Activated T-cell treated with anti-CD3 and anti-CD28 coated beads, Interleukin-2, amount 50 U/mL, for 4 hours (primary cell): ENCODE data around the gene YWHAE. TPM values are rescaled to one million over a fixed set of nuclear protein-coding genes. Genes with fewer than 3 reads are reported as not detected.
"Not testable (repeated sequence)": the region's sequence is repeated elsewhere in the genome, so short reads cannot be mapped to it uniquely, and the experiment has no call there.

ENCODE experiments used
- ATAC-seq, 2 donors: fragments of 200-7000 bp; cut with Tn5 transposase; one replicate each; pipeline ENCODE4 v1.10.0; 2021
- DNase-seq: peaks from one replicate; pipeline ENCODE4 v3.0.0-alpha.2; 2020
- H3K27me3 Mint-ChIP-seq: one replicate; pipeline ENCODE4 v1.8.0; 2021; ENCODE audit warnings: low read depth, mixed read lengths
- H3K36me3 Mint-ChIP-seq: one replicate; pipeline ENCODE4 v1.8.0; 2022; ENCODE audit warnings: mixed read lengths; ENCODE audit not compliant: insufficient read depth
- H3K4me1 Mint-ChIP-seq: one replicate; pipeline ENCODE4 v1.8.0; 2021; ENCODE audit warnings: low read depth, mixed read lengths
- H3K4me3 Mint-ChIP-seq: one replicate; pipeline ENCODE4 v1.8.0; 2021; ENCODE audit warnings: mild to moderate bottlenecking, moderate library complexity, mixed read lengths
- H3K9me3 Mint-ChIP-seq: one replicate; pipeline ENCODE4 v1.8.0; 2021; ENCODE audit warnings: mixed read lengths
- total RNA-seq, 3 donors: library from RNA; stranded (reverse); gene quantifications; one replicate each; pipeline ENCODE4 v1.2.1, GENCODE V29; 2021

Gene YWHAE
- total RNA-seq, 3 donors from 2014 or later: 470 to 529 (median 478) TPM

GRCh38 chr17:1421470-1421869 is 21.4 kb upstream of the YWHAE start:
- no peaks in the 10 kb centered on the region for H3K27me3 Mint-ChIP-seq
- H3K4me1 Mint-ChIP-seq: peaks cover 12% of the 10 kb centered on the region
- DNase-seq (no peak), ATAC-seq (no peak)
- no peaks in the 10 kb centered on the region for H3K9me3 Mint-ChIP-seq
- H3K4me3 Mint-ChIP-seq: no peak overlapping the region
- peaks cover 21% of the 10 kb centered on the region for H3K36me3 Mint-ChIP-seq

- peaks cover 21% of the 10 kb centered on the region for H3K36me3 Mint-ChIP-seq
- no peak for DNase-seq
- no peak for ATAC-seq
Measured at GRCh38 chr17:1420981-1421380, 21.0 kb upstream of the YWHAE start.

GRCh38 chr17:1420163-1420562 is 20.1 kb upstream of the YWHAE start:
- H3K4me1 Mint-ChIP-seq: peaks cover 12% of the 10 kb centered on the region
- peaks cover 21% of the 10 kb centered on the region for H3K36me3 Mint-ChIP-seq
- H3K4me3 Mint-ChIP-seq: no peak overlapping the region
- ATAC-seq (no peak), DNase-seq (no peak)
- H3K9me3 Mint-ChIP-seq: no peaks in the 10 kb centered on the region
- H3K27me3 Mint-ChIP-seq: no peaks in the 10 kb centered on the region

More at GRCh38 chr17:1420981-1421380, 21.0 kb upstream of the YWHAE start:
- Mint-ChIP-seq H3K9me3 (no peaks in the 10 kb centered on the region), H3K4me1 (peaks cover 12% of the 10 kb centered on the region), H3K27me3 (no peaks in the 10 kb centered on the region), H3K4me3 (no peak overlapping the region)

GRCh38 chr17:1418476-1418875 is 18.5 kb upstream of the YWHAE start:
- DNase-seq, H3K27me3 Mint-ChIP-seq, H3K4me3 Mint-ChIP-seq, H3K9me3 Mint-ChIP-seq, H3K4me1 Mint-ChIP-seq, ATAC-seq: not testable (repeated sequence)
- H3K36me3 Mint-ChIP-seq: peaks cover 19% of the 10 kb centered on the region

GRCh38 chr17:1416414-1416813 is 16.4 kb upstream of the YWHAE start:
- Mint-ChIP-seq H3K9me3 (no peaks in the 10 kb centered on the region), H3K4me3 (no peak overlapping the region)
- ATAC-seq: no peak

GRCh38 chr17:1414634-1415033 is 14.6 kb upstream of the YWHAE start:
- Mint-ChIP-seq H3K36me3 (peaks cover 5% of the 10 kb centered on the region), H3K4me3 (no peak overlapping the region), H3K27me3 (no peaks in the 10 kb centered on the region), H3K4me1 (no peaks in the 10 kb centered on the region), H3K9me3 (no peaks in the 10 kb centered on the region)
- ATAC-seq: no peak
- no peak for DNase-seq

More at GRCh38 chr17:1416414-1416813, 16.4 kb upstream of the YWHAE start:
- peaks cover 10% of the 10 kb centered on the region for H3K36me3 Mint-ChIP-seq
- DNase-seq: no peak
- H3K4me1 Mint-ChIP-seq: no peaks in the 10 kb centered on the region
- H3K27me3 Mint-ChIP-seq: no peaks in the 10 kb centered on the region

GRCh38 chr17:1414001-1414574 is 14.1 kb upstream of the YWHAE start:
- Mint-ChIP-seq H3K4me1 (no peaks in the 10 kb centered on the region), H3K4me3 (no peak overlapping the region), H3K9me3 (no peaks in the 10 kb centered on the region), H3K36me3 (peaks cover 5% of the 10 kb centered on the region), H3K27me3 (no peaks in the 10 kb centered on the region)
- DNase-seq: no peak
- no peak for ATAC-seq

GRCh38 chr17:1413281-1413791 is 13.3 kb upstream of the YWHAE start:
- ATAC-seq: no peak
- H3K4me1 Mint-ChIP-seq: no peaks in the 10 kb centered on the region
- H3K36me3 Mint-ChIP-seq: peaks cover 5% of the 10 kb centered on the region
- DNase-seq: no peak
- no peaks in the 10 kb centered on the region for H3K27me3 Mint-ChIP-seq
- H3K9me3 Mint-ChIP-seq: no peaks in the 10 kb centered on the region
- H3K4me3 Mint-ChIP-seq: no peak overlapping the region

- Mint-ChIP-seq H3K9me3 (no peaks in the 10 kb centered on the region), H3K27me3 (no peaks in the 10 kb centered on the region), H3K4me1 (no peaks in the 10 kb centered on the region), H3K4me3 (no peak overlapping the region), H3K36me3 (peaks cover 3% of the 10 kb centered on the region)
- DNase-seq (no peak), ATAC-seq (no peak)
Measured at GRCh38 chr17:1412185-1413110, 12.4 kb upstream of the YWHAE start.

- Mint-ChIP-seq H3K4me3 (no peak overlapping the region), H3K36me3 (peaks cover 15% of the 10 kb centered on the region), H3K4me1 (peaks cover 12% of the 10 kb centered on the region), H3K27me3 (no peaks in the 10 kb centered on the region), H3K9me3 (no peaks in the 10 kb centered on the region)
- ATAC-seq: no peak
- no peak for DNase-seq
Measured at GRCh38 chr17:1402262-1402586, 2.2 kb upstream of the YWHAE start.

GRCh38 chr17:1398931-1399678 is 917 bp downstream of the YWHAE start:
- DNase-seq (no peak), ATAC-seq (peak; percentile 26 to 29)
- Mint-ChIP-seq H3K36me3 (peaks cover 21% of the 10 kb centered on the region), H3K27me3 (no peaks in the 10 kb centered on the region), H3K4me3 (peak overlapping the region; percentile 89), H3K9me3 (no peaks in the 10 kb centered on the region), H3K4me1 (peaks cover 35% of the 10 kb centered on the region)

GRCh38 chr17:1398028-1398427 is 2.0 kb downstream of the YWHAE start:
- Mint-ChIP-seq H3K27me3 (no peaks in the 10 kb centered on the region), H3K4me1 (peaks cover 45% of the 10 kb centered on the region), H3K4me3 (peak overlapping the region; percentile 89), H3K9me3 (no peaks in the 10 kb centered on the region), H3K36me3 (peaks cover 23% of the 10 kb centered on the region)
- no peak for ATAC-seq
- DNase-seq: no peak

GRCh38 chr17:1395876-1396665 is 4.0 kb downstream of the YWHAE start:
- peaks cover 62% of the 10 kb centered on the region for H3K4me1 Mint-ChIP-seq
- not testable (repeated sequence) for DNase-seq, H3K9me3 Mint-ChIP-seq, H3K27me3 Mint-ChIP-seq, ATAC-seq
- peaks cover 26% of the 10 kb centered on the region for H3K36me3 Mint-ChIP-seq
- H3K4me3 Mint-ChIP-seq: peak overlapping the region; percentile 43

- Mint-ChIP-seq H3K36me3 (peaks cover 8% of the 10 kb centered on the region), H3K4me3 (no peak overlapping the region), H3K27me3 (no peaks in the 10 kb centered on the region), H3K9me3 (no peaks in the 10 kb centered on the region), H3K4me1 (peaks cover 78% of the 10 kb centered on the region)
- ATAC-seq: no peak
- DNase-seq: no peak
Measured at GRCh38 chr17:1391577-1391976, 8.4 kb downstream of the YWHAE start.
